Vagina (tissue), 2 donors: Measurements from ENCODE around the gene DENND1A. TPM values are rescaled to one million over a fixed set of nuclear protein-coding genes. Genes with fewer than 3 reads are reported as not detected.

ENCODE experiments used
- DNase-seq, 2 donors: peaks; one replicate each; pipeline ENCODE4 v3.0.0-alpha.2; 2017; ENCODE audit errors: extremely low spot score in 2 of 2
- H3K27ac ChIP-seq: fragments of 200-600 bp; sonication (generic); one replicate; pipeline ENCODE4 v1.5.1; 2019
- H3K27me3 ChIP-seq: fragments of 200-600 bp; sonication (generic); one replicate; pipeline ENCODE4 v1.5.1; 2019
- H3K36me3 ChIP-seq, 2 donors: fragments of 200-600 bp; sonication (generic); one replicate each; pipeline ENCODE4 v1.5.1; 2017 to 2019
- H3K4me1 ChIP-seq: fragments of 200-600 bp; sonication (generic); one replicate; pipeline ENCODE4 v1.5.1; 2019
- H3K4me3 ChIP-seq, 2 donors: fragments of 200-600 bp; sonication (generic); 1 replicate in 1 of 2; 2 replicates in 1 of 2; pipeline ENCODE4 v1.5.1; 2016 to 2019
- H3K9me3 ChIP-seq: fragments of 200-600 bp; sonication (generic); one replicate; pipeline ENCODE4 v1.5.1; 2019
- POLR2A ChIP-seq, 2 donors: fragments of 450-650 bp; IDR thresholded peaks; one replicate each; pipeline ENCODE4 v1.6.1; 2017; ENCODE audit warnings: antibody characterized with exemption in 2 of 2, mild to moderate bottlenecking in 2 of 2, moderate library complexity in 2 of 2
- POLR2AphosphoS5 ChIP-seq, 2 donors: sonication (generic); formaldehyde crosslinking; IDR thresholded peaks; one replicate each; pipeline ENCODE4 v1.9.0; 2017; ENCODE audit warnings: antibody characterized with exemption in 2 of 2, mild to moderate bottlenecking in 2 of 2, low read depth in 1 of 2; ENCODE audit not compliant: insufficient read depth in 1 of 2
- intact Hi-C: fragments of 100-400 bp; cut with DNase I; formaldehyde crosslinking; loops from one replicate; pipeline ENCODE4 v1.15.1; 2023
- total RNA-seq: library from RNA; depleted of rRNA; stranded (reverse); fragments of >200 nt; gene quantifications from one replicate; pipeline ENCODE4 v1.2.3, GENCODE V29; 2016
- TF ChIP-seq, protein P1 (sequence below), 3 experiments: fragments of 450-650 bp in 2 of 3; fragments of 200-600 bp in 1 of 3; sonication (generic) in 1 of 3; IDR thresholded peaks; one replicate each; pipeline ENCODE4 v1.5.1; 2017 to 2019; ENCODE audit warnings: antibody characterized with exemption in 3 of 3, mild to moderate bottlenecking in 2 of 3, moderate library complexity in 2 of 3

DENND1A gene
- total RNA-seq, 1 donor from 2014 or later: 20.4 TPM

GRCh38 chr9:123789554-123790292 is 140.2 kb downstream of the DENND1A start:
- H3K4me1 ChIP-seq: no peaks in the 10 kb centered on the region
- TF ChIP-seq POLR2AphosphoS5 (IDR thresholded peaks at IDR 0.05; ENCODE audit: insufficient read depth in 1 of 2, low read depth in 1 of 2) (no peak), POLR2A (IDR thresholded peaks at IDR 0.05) (no peak)
- TF ChIP-seq, protein P1, sequence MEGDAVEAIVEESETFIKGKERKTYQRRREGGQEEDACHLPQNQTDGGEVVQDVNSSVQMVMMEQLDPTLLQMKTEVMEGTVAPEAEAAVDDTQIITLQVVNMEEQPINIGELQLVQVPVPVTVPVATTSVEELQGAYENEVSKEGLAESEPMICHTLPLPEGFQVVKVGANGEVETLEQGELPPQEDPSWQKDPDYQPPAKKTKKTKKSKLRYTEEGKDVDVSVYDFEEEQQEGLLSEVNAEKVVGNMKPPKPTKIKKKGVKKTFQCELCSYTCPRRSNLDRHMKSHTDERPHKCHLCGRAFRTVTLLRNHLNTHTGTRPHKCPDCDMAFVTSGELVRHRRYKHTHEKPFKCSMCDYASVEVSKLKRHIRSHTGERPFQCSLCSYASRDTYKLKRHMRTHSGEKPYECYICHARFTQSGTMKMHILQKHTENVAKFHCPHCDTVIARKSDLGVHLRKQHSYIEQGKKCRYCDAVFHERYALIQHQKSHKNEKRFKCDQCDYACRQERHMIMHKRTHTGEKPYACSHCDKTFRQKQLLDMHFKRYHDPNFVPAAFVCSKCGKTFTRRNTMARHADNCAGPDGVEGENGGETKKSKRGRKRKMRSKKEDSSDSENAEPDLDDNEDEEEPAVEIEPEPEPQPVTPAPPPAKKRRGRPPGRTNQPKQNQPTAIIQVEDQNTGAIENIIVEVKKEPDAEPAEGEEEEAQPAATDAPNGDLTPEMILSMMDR (IDR thresholded peaks at IDR 0.05): no peak
- H3K27me3 ChIP-seq: no peaks in the 10 kb centered on the region
- H3K9me3 ChIP-seq: no peaks in the 10 kb centered on the region
- no peak for DNase-seq
- no peak overlapping the region for H3K27ac ChIP-seq
- H3K36me3 ChIP-seq: no peaks in the 10 kb centered on the region
- no peak overlapping the region for H3K4me3 ChIP-seq
- intact Hi-C loops: no loop called here

DNA sequence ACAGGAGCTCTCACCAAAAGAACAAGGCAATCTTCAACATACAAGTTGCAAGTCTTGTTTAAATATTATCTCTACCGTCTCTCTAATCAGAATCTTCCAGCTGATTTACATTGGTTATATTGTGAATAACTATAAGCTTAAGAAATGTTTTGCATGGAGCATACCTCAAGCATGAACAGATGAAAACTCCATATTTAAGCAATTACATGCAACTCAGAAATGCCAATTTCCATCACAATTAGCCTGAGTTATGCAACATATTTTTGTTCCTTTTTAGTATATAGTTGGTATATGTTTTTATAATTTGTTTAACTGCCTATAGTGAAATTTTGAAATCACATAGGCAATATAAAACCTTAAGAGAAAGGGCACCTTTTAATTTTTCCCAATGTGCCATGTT is 142.5 kb downstream of the DENND1A start:
- TF ChIP-seq POLR2AphosphoS5 (IDR thresholded peaks at IDR 0.05; ENCODE audit: insufficient read depth in 1 of 2, low read depth in 1 of 2): no peak
- TF ChIP-seq, protein P1 (IDR thresholded peaks at IDR 0.05): no peak
- TF ChIP-seq POLR2A (IDR thresholded peaks at IDR 0.05): no peak
- intact Hi-C loops: no loop called here
- H3K9me3 ChIP-seq: no peaks in the 10 kb centered on the region
- H3K36me3 ChIP-seq: no peaks in the 10 kb centered on the region
- no peaks in the 10 kb centered on the region for H3K27me3 ChIP-seq
- H3K4me1 ChIP-seq: no peaks in the 10 kb centered on the region
- no peak overlapping the region for H3K4me3 ChIP-seq
- DNase-seq: no peak
- H3K27ac ChIP-seq: no peak overlapping the region

- intact Hi-C loops: no loop called here
- H3K36me3 ChIP-seq: no peaks in the 10 kb centered on the region
- no peak overlapping the region for H3K27ac ChIP-seq
- no peak for DNase-seq
- no peaks in the 10 kb centered on the region for H3K27me3 ChIP-seq
- no peak for TF ChIP-seq POLR2A (IDR thresholded peaks at IDR 0.05)
- H3K4me1 ChIP-seq: no peaks in the 10 kb centered on the region
- no peaks in the 10 kb centered on the region for H3K9me3 ChIP-seq
- no peak overlapping the region for H3K4me3 ChIP-seq
Observed at GRCh38 chr9:123784518-123784917, 145.4 kb downstream of the DENND1A start.

- no peak for TF ChIP-seq POLR2AphosphoS5 (IDR thresholded peaks at IDR 0.05; ENCODE audit: insufficient read depth in 1 of 2, low read depth in 1 of 2)
- TF ChIP-seq POLR2A (IDR thresholded peaks at IDR 0.05): no peak
- TF ChIP-seq, protein P1 (IDR thresholded peaks at IDR 0.05): no peak
- no peaks in the 10 kb centered on the region for H3K27me3 ChIP-seq
- no peak for DNase-seq
- H3K9me3 ChIP-seq: no peaks in the 10 kb centered on the region
- intact Hi-C loops: no loop called here
- H3K36me3 ChIP-seq: no peaks in the 10 kb centered on the region
- no peak overlapping the region for H3K4me3 ChIP-seq
- no peaks in the 10 kb centered on the region for H3K4me1 ChIP-seq
- no peak overlapping the region for H3K27ac ChIP-seq
Observed at GRCh38 chr9:123778232-123778902, 151.6 kb downstream of the DENND1A start.

- H3K4me3 ChIP-seq: no peak overlapping the region
- TF ChIP-seq POLR2A (IDR thresholded peaks at IDR 0.05) (no peak), POLR2AphosphoS5 (IDR thresholded peaks at IDR 0.05; ENCODE audit: insufficient read depth in 1 of 2, low read depth in 1 of 2) (no peak)
- TF ChIP-seq, protein P1 (IDR thresholded peaks at IDR 0.05): no peak
Observed at GRCh38 chr9:123776708-123777537, 153.0 kb downstream of the DENND1A start.

More at GRCh38 chr9:123776708-123777537, 153.0 kb downstream of the DENND1A start:
- no peaks in the 10 kb centered on the region for H3K27me3 ChIP-seq
- H3K27ac ChIP-seq: no peak overlapping the region
- DNase-seq: no peak
- intact Hi-C loops: no loop called here
- H3K36me3 ChIP-seq: no peaks in the 10 kb centered on the region
- no peaks in the 10 kb centered on the region for H3K4me1 ChIP-seq
- no peaks in the 10 kb centered on the region for H3K9me3 ChIP-seq
